Loucy (cell line): ENCODE measurements around the gene MAP2K3.

Experiments
- H2AFZ ChIP-seq: fragments of 200-600 bp; sonication (generic); 2 replicates; pipeline ENCODE4 v1.6.0; 2016; ENCODE audit warnings: antibody characterized with exemption, mild to moderate bottlenecking, low read length, moderate library complexity
- H3F3A ChIP-seq: fragments of 200-600 bp; 2 replicates; pipeline ENCODE4 v1.6.0; 2016; ENCODE audit warnings: antibody characterized with exemption, low read depth, mild to moderate bottlenecking
- H3K27me3 ChIP-seq: fragments of 200-600 bp; sonication (generic); 2 replicates; pipeline ENCODE4 v1.6.1; 2014; ENCODE audit warnings: low read length, mild to moderate bottlenecking; ENCODE audit not compliant: insufficient read depth, poor library complexity, severe bottlenecking
- H3K36me3 ChIP-seq: fragments of 200-600 bp; sonication (generic); 2 replicates; pipeline ENCODE4 v1.6.1; 2016; ENCODE audit warnings: low read length; ENCODE audit not compliant: insufficient read depth
- H3K4me1 ChIP-seq: fragments of 200-600 bp; sonication (generic); 2 replicates; pipeline ENCODE4 v1.5.1; 2014; ENCODE audit warnings: low read length, mild to moderate bottlenecking; ENCODE audit not compliant: insufficient read depth, poor library complexity, severe bottlenecking
- H3K4me2 ChIP-seq: fragments of 200-600 bp; sonication (generic); 2 replicates; pipeline ENCODE4 v1.6.0; 2014; ENCODE audit warnings: antibody characterized with exemption, low read length, low read depth, mild to moderate bottlenecking; ENCODE audit not compliant: poor library complexity, severe bottlenecking
- H3K4me3 ChIP-seq: fragments of 200-600 bp; sonication (generic); 2 replicates; pipeline ENCODE4 v1.5.1; 2014; ENCODE audit warnings: low read length, mild to moderate bottlenecking, mixed read lengths; ENCODE audit not compliant: poor library complexity, severe bottlenecking
- H3K79me2 ChIP-seq: fragments of 200-600 bp; sonication (generic); 2 replicates; pipeline ENCODE4 v1.6.1; 2014; ENCODE audit warnings: low read length; ENCODE audit not compliant: insufficient read depth
- H3K9ac ChIP-seq: fragments of 200-600 bp; sonication (generic); 2 replicates; pipeline ENCODE4 v1.6.0; 2014; ENCODE audit warnings: mild to moderate bottlenecking, low read depth, low read length, moderate library complexity; ENCODE audit not compliant: poor library complexity, severe bottlenecking
- H3K9me2 ChIP-seq: fragments of 200-600 bp; sonication (generic); replicated peaks from 2 replicates; pipeline ENCODE4 v1.6.1; 2016; ENCODE audit warnings: low read depth, low read length, mixed read lengths
- H3K9me3 ChIP-seq: fragments of 200-600 bp; sonication (generic); 2 replicates; pipeline ENCODE4 v1.6.1; 2014; ENCODE audit warnings: mild to moderate bottlenecking, antibody characterized with exemption, low read length, low read depth; ENCODE audit not compliant: insufficient read depth
- H4K20me1 ChIP-seq: fragments of 200-600 bp; sonication (generic); 2 replicates; pipeline ENCODE4 v1.6.0; 2014; ENCODE audit warnings: antibody characterized with exemption, low read length, mild to moderate bottlenecking; ENCODE audit not compliant: insufficient read depth, poor library complexity, severe bottlenecking
- CTCF ChIP-seq: fragments of 200-600 bp; sonication (generic); conservative IDR thresholded peaks from 2 replicates; pipeline ENCODE4 v1.5.1; 2014; ENCODE audit warnings: mild to moderate bottlenecking, antibody characterized with exemption, low read length
- EZH2phosphoT487 ChIP-seq: fragments of 200-600 bp; IDR thresholded peaks from 2 replicates; pipeline ENCODE4 v1.6.1; 2018; ENCODE audit warnings: antibody characterized with exemption, mild to moderate bottlenecking, moderate library complexity, borderline replicate concordance

The MAP2K3 gene

GRCh38 chr17:21277332-21277731 lies 7.2 kb upstream of the MAP2K3 start:
- peaks cover 9% of the 10 kb centered on the region for H3K4me1 ChIP-seq
- H3F3A ChIP-seq: no peaks in the 10 kb centered on the region
- H2AFZ ChIP-seq: no peak overlapping the region
- no peak for TF ChIP-seq CTCF
- no peak for TF ChIP-seq EZH2phosphoT487
- no peaks in the 10 kb centered on the region for H3K9me2 ChIP-seq
- no peak overlapping the region for H3K4me2 ChIP-seq
- no peak overlapping the region for H3K9ac ChIP-seq
- H4K20me1 ChIP-seq: no peaks in the 10 kb centered on the region
- no peaks in the 10 kb centered on the region for H3K27me3 ChIP-seq
- no peaks in the 10 kb centered on the region for H3K9me3 ChIP-seq
- no peaks in the 10 kb centered on the region for H3K79me2 ChIP-seq
- H3K36me3 ChIP-seq: no peaks in the 10 kb centered on the region
- H3K4me3 ChIP-seq: no peak overlapping the region

- H2AFZ ChIP-seq: no peak overlapping the region
Observed at GRCh38 chr17:21278450-21279197, 5.9 kb upstream of the MAP2K3 start.

GRCh38 chr17:21279198-21279535 lies 5.3 kb upstream of the MAP2K3 start:
- Histone ChIP-seq H3K9me3 (no peaks in the 10 kb centered on the region), H3K9me2 (no peaks in the 10 kb centered on the region), H3K79me2 (no peaks in the 10 kb centered on the region), H2AFZ (no peak overlapping the region; the same call in 1 of the 2 replicates), H3K4me2 (no peak overlapping the region), H3K4me1 (peaks cover 9% of the 10 kb centered on the region), H3K36me3 (no peaks in the 10 kb centered on the region), H3K4me3 (no peak overlapping the region), H3F3A (no peaks in the 10 kb centered on the region), H3K27me3 (no peaks in the 10 kb centered on the region), H4K20me1 (no peaks in the 10 kb centered on the region), H3K9ac (no peak overlapping the region)
- TF ChIP-seq CTCF (no peak), EZH2phosphoT487 (no peak)

More at GRCh38 chr17:21278450-21279197, 5.9 kb upstream of the MAP2K3 start:
- no peaks in the 10 kb centered on the region for H3K79me2 ChIP-seq
- no peak for TF ChIP-seq CTCF
- TF ChIP-seq EZH2phosphoT487: no peak
- H3K9ac ChIP-seq: no peak overlapping the region
- H3K9me2 ChIP-seq: no peaks in the 10 kb centered on the region
- no peaks in the 10 kb centered on the region for H3F3A ChIP-seq
- no peaks in the 10 kb centered on the region for H3K36me3 ChIP-seq
- H4K20me1 ChIP-seq: no peaks in the 10 kb centered on the region
- no peak overlapping the region for H3K4me3 ChIP-seq
- H3K9me3 ChIP-seq: no peaks in the 10 kb centered on the region
- peaks cover 9% of the 10 kb centered on the region for H3K4me1 ChIP-seq
- no peaks in the 10 kb centered on the region for H3K27me3 ChIP-seq
- H3K4me2 ChIP-seq: no peak overlapping the region
